Neural progenitor cell (in vitro differentiated cells): ENCODE measurements around the gene TOR4A. TPM values are rescaled to one million over a fixed set of nuclear protein-coding genes. Genes with fewer than 3 reads are reported as not detected.

Source experiments
- DNase-seq: peaks from one replicate; pipeline ENCODE4 v3.0.0-alpha.2; 2016; ENCODE audit warnings: low spot score
- H2AFZ ChIP-seq: fragments of 200-600 bp; sonication (generic); replicated peaks from 2 replicates; pipeline ENCODE4 v1.6.1; 2016; ENCODE audit warnings: antibody characterized with exemption
- H3F3A ChIP-seq: fragments of 200-600 bp; sonication (generic); 2 replicates; pipeline ENCODE4 v1.6.1; 2016; ENCODE audit warnings: antibody characterized with exemption, low read depth
- H3K27ac ChIP-seq: fragments of 200-600 bp; sonication (generic); 2 replicates; pipeline ENCODE4 v1.5.1; 2016; ENCODE audit warnings: mild to moderate bottlenecking
- H3K27me3 ChIP-seq: fragments of 200-600 bp; sonication (generic); 2 replicates; pipeline ENCODE4 v1.6.1; 2016; ENCODE audit warnings: mild to moderate bottlenecking, moderate library complexity
- H3K36me3 ChIP-seq: fragments of 200-600 bp; sonication (generic); 2 replicates; pipeline ENCODE4 v1.5.1; 2016
- H3K4me1 ChIP-seq: fragments of 200-600 bp; sonication (generic); 2 replicates; pipeline ENCODE4 v1.6.1; 2016; ENCODE audit warnings: mixed run types
- H3K4me2 ChIP-seq: fragments of 200-600 bp; sonication (generic); 2 replicates; pipeline ENCODE4 v1.6.1; 2016
- H3K4me3 ChIP-seq: fragments of 200-600 bp; sonication (generic); 2 replicates; pipeline ENCODE4 v1.5.1; 2016
- H3K79me2 ChIP-seq: fragments of 200-600 bp; sonication (generic); 2 replicates; pipeline ENCODE4 v1.6.1; 2016; ENCODE audit warnings: low read depth
- H3K9ac ChIP-seq: fragments of 200-600 bp; sonication (generic); 2 replicates; pipeline ENCODE4 v1.6.1; 2016
- H3K9me3 ChIP-seq: fragments of 200-600 bp; sonication (generic); 2 replicates; pipeline ENCODE4 v1.5.1; 2016; ENCODE audit warnings: low read depth
- H4K20me1 ChIP-seq: fragments of 200-600 bp; sonication (generic); 2 replicates; pipeline ENCODE4 v1.6.1; 2016; ENCODE audit warnings: low read depth
- H3K27ac Mint-ChIP-seq: 3 replicates; pipeline ENCODE4 v1.8.0; 2021; ENCODE audit warnings: mixed read lengths
- H3K27me3 Mint-ChIP-seq: 2 replicates; pipeline ENCODE4 v1.8.0; 2022; ENCODE audit warnings: low read depth, mild to moderate bottlenecking, inconsistent platforms, moderate library complexity, mixed read lengths; ENCODE audit not compliant: insufficient read depth
- H3K36me3 Mint-ChIP-seq: 3 replicates; pipeline ENCODE4 v1.8.0; 2021; ENCODE audit warnings: mixed read lengths
- H3K4me1 Mint-ChIP-seq: 3 replicates; pipeline ENCODE4 v1.8.0; 2021; ENCODE audit warnings: mixed read lengths
- H3K4me3 Mint-ChIP-seq: 3 replicates; pipeline ENCODE4 v1.8.0; 2021; ENCODE audit warnings: mild to moderate bottlenecking, moderate library complexity, mixed read lengths
- H3K9me3 Mint-ChIP-seq: 3 replicates; pipeline ENCODE4 v1.8.0; 2020; ENCODE audit warnings: mixed read lengths
- CTCF ChIP-seq: fragments of 200-600 bp; sonication (generic); IDR thresholded peaks from 2 replicates; pipeline ENCODE4 v1.5.1; 2017; ENCODE audit warnings: antibody characterized with exemption, mild to moderate bottlenecking
- EZH2 ChIP-seq: fragments of 200-600 bp; sonication (generic); IDR thresholded peaks from 2 replicates; pipeline ENCODE4 v1.6.1; 2017; ENCODE audit warnings: antibody characterized with exemption, mild to moderate bottlenecking, moderate library complexity
- EZH2phosphoT487 ChIP-seq: fragments of 200-600 bp; sonication (generic); IDR thresholded peaks from 2 replicates; pipeline ENCODE4 v1.6.1; 2017; ENCODE audit warnings: antibody characterized with exemption
- total RNA-seq: library from RNA; depleted of rRNA; stranded (reverse); fragments of >200 nt; gene quantifications from 2 replicates; pipeline ENCODE4 v1.2.3, GENCODE V29; 2015; ENCODE audit warnings: low replicate concordance

Gene TOR4A
- total RNA-seq, 1 donor from 2014 or later, result 0.39 TPM

DNA sequence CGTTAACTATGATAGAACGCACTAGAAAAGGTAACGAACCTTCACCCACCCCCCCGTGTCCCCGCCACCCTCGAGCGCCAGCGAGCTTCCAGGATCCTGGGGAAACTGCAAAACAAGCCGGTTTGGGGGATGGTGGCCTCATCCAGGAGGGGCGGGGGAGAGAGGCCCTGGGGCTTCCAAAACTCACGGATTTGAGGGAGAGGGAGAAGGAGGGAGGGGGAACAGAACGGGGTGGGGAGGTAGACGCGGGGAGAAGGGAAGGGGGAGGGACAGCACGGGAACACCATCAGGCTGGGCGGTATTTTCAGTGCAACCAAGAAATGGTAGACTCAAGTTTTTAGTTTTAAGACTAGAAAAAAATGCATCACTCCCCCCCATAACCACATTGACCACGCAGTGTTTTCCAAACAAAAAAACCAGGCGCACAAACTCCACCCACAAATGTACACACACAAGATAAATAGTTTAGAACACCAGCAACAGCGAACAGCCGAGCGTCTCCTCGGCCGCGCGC, 23.1 kb downstream of the TOR4A start:
- peaks cover 3% of the 10 kb centered on the region for H3K36me3 Mint-ChIP-seq
- H3K9ac ChIP-seq, result peak overlapping the region; percentile 28
- DNase-seq, result peak; percentile 90
- H3K27me3 Mint-ChIP-seq, result peaks cover 9% of the 10 kb centered on the region
- no peaks in the 10 kb centered on the region for H3K36me3 ChIP-seq
- no peak overlapping the region for H3K27ac Mint-ChIP-seq
- H3K4me3 Mint-ChIP-seq, result peak overlapping the region; percentile 98
- H3K4me2 ChIP-seq, result peak overlapping the region; percentile 99
- H3K4me3 ChIP-seq, result peak overlapping the region; percentile 83
- peaks cover 50% of the 10 kb centered on the region for H4K20me1 ChIP-seq
- no peak for TF ChIP-seq EZH2phosphoT487
- no peak for TF ChIP-seq CTCF
- peak; percentile 32 for TF ChIP-seq EZH2
- peaks cover 63% of the 10 kb centered on the region for H3K4me1 ChIP-seq
- no peak overlapping the region for H3K27ac ChIP-seq
- H3K4me1 Mint-ChIP-seq, result peaks cover 51% of the 10 kb centered on the region
- H2AFZ ChIP-seq, result no peak overlapping the region
- H3K9me3 ChIP-seq, result no peaks in the 10 kb centered on the region
- peaks cover 75% of the 10 kb centered on the region for H3F3A ChIP-seq
- H3K27me3 ChIP-seq, result peaks cover 50% of the 10 kb centered on the region
- peaks cover 18% of the 10 kb centered on the region for H3K79me2 ChIP-seq
- H3K9me3 Mint-ChIP-seq, result no peaks in the 10 kb centered on the region

DNA sequence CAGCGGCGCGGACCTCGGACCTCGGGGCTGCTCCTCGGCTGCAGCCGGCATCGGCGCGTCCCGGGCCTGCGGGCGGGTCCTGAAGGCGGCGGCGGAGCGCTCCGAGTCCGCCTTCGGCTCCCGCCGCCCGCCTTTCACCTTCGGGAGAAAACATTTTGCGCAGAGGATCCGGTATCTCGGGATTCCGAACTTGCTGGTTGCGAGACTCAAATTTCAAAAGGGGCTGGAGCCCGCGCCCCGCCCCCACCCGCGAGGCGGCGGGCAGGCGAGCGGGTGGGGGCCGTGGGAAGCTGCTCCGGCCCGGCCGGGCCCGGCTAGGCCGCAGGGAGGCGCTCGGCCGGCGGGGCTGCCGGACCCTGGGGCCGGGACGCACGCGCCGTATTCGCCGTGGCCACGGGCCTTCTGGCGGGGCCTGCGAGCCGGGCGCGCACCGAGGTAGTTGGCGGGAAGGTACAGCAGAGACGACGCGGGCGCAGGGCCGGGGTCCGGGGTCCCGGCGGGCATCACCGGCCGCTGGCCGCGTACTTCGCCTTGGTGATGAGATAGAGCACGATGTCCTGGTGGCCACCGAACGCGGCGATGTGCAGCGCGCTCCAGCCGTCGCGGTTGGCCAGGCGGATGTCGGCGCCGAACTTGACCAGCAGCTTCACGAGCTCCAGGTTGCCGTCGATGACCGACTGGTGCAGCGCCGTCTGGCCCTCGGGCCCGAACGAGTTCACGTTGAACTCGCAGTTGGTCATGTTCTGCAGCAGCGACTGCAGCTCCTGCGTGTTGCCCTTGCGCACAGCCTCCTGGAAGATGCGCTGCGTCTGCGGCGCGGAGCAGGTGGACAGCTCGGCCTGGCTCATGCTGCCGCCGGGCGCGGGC, 23.8 kb downstream of the TOR4A start:
- Mint-ChIP-seq H3K4me3 (peak overlapping the region; percentile 98), H3K36me3 (peaks cover 3% of the 10 kb centered on the region), H3K4me1 (peaks cover 49% of the 10 kb centered on the region), H3K9me3 (no peaks in the 10 kb centered on the region), H3K27me3 (peaks cover 9% of the 10 kb centered on the region), H3K27ac (no peak overlapping the region)
- H3K4me1 ChIP-seq, result peaks cover 68% of the 10 kb centered on the region
- H3K4me2 ChIP-seq, result peak overlapping the region; percentile 99
- H3K79me2 ChIP-seq, result peaks cover 18% of the 10 kb centered on the region
- peaks cover 44% of the 10 kb centered on the region for H3K27me3 ChIP-seq
- H3K36me3 ChIP-seq, result no peaks in the 10 kb centered on the region
- H3F3A ChIP-seq, result peaks cover 75% of the 10 kb centered on the region
- H3K27ac ChIP-seq, result no peak overlapping the region
- peak; percentile 91 for DNase-seq
- no peak overlapping the region for H2AFZ ChIP-seq
- peak; percentile 36 for TF ChIP-seq EZH2
- no peak for TF ChIP-seq EZH2phosphoT487
- TF ChIP-seq CTCF, result peak; percentile 50
- H3K4me3 ChIP-seq, result peak overlapping the region; percentile 83
- peaks cover 50% of the 10 kb centered on the region for H4K20me1 ChIP-seq
- H3K9ac ChIP-seq, result peak overlapping the region; percentile 28
- H3K9me3 ChIP-seq, result no peaks in the 10 kb centered on the region

DNA sequence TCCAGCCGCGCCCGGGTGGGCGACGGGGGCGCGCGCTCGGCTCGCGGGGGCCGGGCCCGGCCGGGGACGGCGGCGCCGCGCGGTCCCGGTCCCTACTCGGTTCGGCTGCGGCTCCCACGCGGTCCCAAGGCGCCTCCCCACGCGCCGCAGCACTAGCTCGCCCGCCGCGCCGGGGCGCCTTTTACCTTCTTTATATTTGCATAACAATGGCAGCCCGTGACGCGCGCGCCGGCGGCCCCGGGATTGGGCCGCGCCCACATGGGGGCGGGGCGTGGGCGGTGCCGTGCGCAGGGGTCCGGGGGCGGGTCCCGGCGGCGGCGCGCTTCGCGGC, 24.6 kb downstream of the TOR4A start, which contains the start of gene NRARP:
TSS of gene NRARP (minus strand) at position 154 of the 331 bp plus-strand sequence. CDS start 343 bp downstream, outside the sequence.
- peak within 1 kb of the TSS; percentile 98 for H3K4me3 Mint-ChIP-seq

More for the DNA sequence above, 24.6 kb downstream of the TOR4A start, which contains the start of gene NRARP:
- Mint-ChIP-seq H3K27ac (no peak within 1 kb of the TSS), H3K9me3 (no peaks in the 10 kb centered on the region), H3K4me1 (peaks cover 46% of the 10 kb centered on the region), H3K36me3 (peaks cover 3% of the 10 kb centered on the region), H3K27me3 (peaks cover 7% of the 10 kb centered on the region)
- H3K36me3 ChIP-seq, result no peaks in the 10 kb centered on the region
- DNase-seq, result peak; percentile 94
- H3F3A ChIP-seq, result peaks cover 67% of the 10 kb centered on the region
- H3K4me2 ChIP-seq, result peak within 1 kb of the TSS; percentile 99
- H3K79me2 ChIP-seq, result peaks cover 18% of the 10 kb centered on the region
- peaks cover 36% of the 10 kb centered on the region for H3K27me3 ChIP-seq
- peaks cover 46% of the 10 kb centered on the region for H4K20me1 ChIP-seq
- peak within 1 kb of the TSS; percentile 83 for H3K4me3 ChIP-seq
- TF ChIP-seq CTCF (no peak), EZH2 (no peak), EZH2phosphoT487 (no peak)
- no peaks in the 10 kb centered on the region for H3K9me3 ChIP-seq
- peak within 1 kb of the TSS; percentile 28 for H3K9ac ChIP-seq
- no peak within 1 kb of the TSS for H3K27ac ChIP-seq
- peaks cover 69% of the 10 kb centered on the region for H3K4me1 ChIP-seq
- H2AFZ ChIP-seq, result no peak within 1 kb of the TSS
